ENCODE data around the gene EIPR1.

GRCh38 chr2:3302421-3302750 is 75.2 kb downstream of the EIPR1 start:
- no peak for TF ChIP-seq ZBTB4 (CRISPR knock-in tag; IDR thresholded peaks at IDR 0.05)
- no peak for TF ChIP-seq POLR2A (IDR thresholded peaks at IDR 0.05; ENCODE audit: low read depth, low read length)
- no peak for TF ChIP-seq POLR2AphosphoS5 (IDR thresholded peaks at IDR 0.05; ENCODE audit: low read length)
- no peak for TF ChIP-seq CTCF (IDR thresholded peaks at IDR 0.05 in 2 of 3, conservative IDR thresholded peaks at IDR 0.05 in 1 of 3; ENCODE audit: control insufficient read depth in 2 of 3, extremely low read depth in 1 of 3, insufficient read depth in 1 of 3, low read depth in 3 of 3, low read length in 3 of 3)
- TF ChIP-seq ZBTB11 (CRISPR knock-in tag; IDR thresholded peaks at IDR 0.05), result no peak
- TF ChIP-seq MAX (IDR thresholded peaks at IDR 0.05; ENCODE audit: low read depth, low read length), result no peak
- TF ChIP-seq RAD21 (IDR thresholded peaks at IDR 0.05; ENCODE audit: insufficient read depth, low read depth, low read length), result no peak
